GM13976 (cell line): Measurements from ENCODE around the gene CS.
"Not testable (repeated sequence)": the region's sequence is repeated elsewhere in the genome, so short reads cannot be mapped to it uniquely, and the experiment has no call there.

Experiments
- DNase-seq: peaks from one replicate; pipeline ENCODE4 v3.0.0; 2012; ENCODE audit warnings: low spot score
- CTCF ChIP-seq: IDR thresholded peaks from 2 replicates; pipeline ENCODE4 v1.5.1; 2012; ENCODE audit warnings: borderline replicate concordance, mild to moderate bottlenecking; ENCODE audit not compliant: insufficient read depth; ENCODE audit errors: extremely low read depth, missing control alignments, control extremely low read depth
- in situ Hi-C: fragments of 300-500 bp; cut with MboI; formaldehyde crosslinking; loops from one replicate; pipeline ENCODE4 v1.12.0; 2022; ENCODE audit warnings: low sequenced_read_pairs, mixed read lengths, inconsistent platforms; ENCODE audit not compliant: unreplicated experiment

CS gene

DNA sequence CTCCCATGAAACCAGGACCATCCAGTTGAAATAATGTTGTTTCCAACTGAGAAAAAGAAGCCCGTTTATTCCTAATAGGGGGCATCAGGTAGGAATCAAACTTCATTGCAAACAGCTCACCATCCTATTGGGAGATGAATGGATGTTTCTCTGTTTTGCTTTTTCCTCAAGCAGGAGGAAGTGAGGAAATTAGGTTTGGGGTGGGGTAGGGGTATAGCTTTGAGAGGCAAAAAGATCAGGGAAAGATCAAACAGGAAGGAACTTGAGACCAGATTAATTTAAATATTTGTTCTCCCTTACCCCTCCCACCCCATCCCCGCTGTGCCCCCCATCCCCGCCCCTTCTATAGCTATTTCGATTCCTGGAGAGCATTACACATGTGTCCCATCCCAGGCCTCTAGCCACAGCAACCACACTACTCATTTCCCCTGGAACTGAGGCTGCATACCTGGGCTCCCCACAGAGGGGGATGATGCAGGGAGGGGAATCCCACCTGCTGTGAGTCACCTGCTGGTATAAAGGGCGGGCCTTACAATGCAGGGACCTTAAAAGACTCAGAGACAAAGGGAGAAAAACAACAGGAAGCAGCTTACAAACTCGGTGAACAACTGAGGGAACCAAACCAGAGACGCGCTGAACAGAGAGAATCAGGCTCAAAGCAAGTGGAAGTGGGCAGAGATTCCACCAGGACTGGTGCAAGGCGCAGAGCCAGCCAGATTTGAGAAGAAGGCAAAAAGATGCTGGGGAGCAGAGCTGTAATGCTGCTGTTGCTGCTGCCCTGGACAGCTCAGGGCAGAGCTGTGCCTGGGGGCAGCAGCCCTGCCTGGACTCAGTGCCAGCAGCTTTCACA lies 38.4 kb upstream of the CS start, which contains the start of gene IL23A:
TSS of gene IL23A (plus strand) at position 577 of the 850 bp plus-strand sequence. CDS start at position 738, 161 bp downstream.
- in situ Hi-C loops = no loop called here
- no peak for TF ChIP-seq CTCF
- DNase-seq = peak; percentile 75

DNA sequence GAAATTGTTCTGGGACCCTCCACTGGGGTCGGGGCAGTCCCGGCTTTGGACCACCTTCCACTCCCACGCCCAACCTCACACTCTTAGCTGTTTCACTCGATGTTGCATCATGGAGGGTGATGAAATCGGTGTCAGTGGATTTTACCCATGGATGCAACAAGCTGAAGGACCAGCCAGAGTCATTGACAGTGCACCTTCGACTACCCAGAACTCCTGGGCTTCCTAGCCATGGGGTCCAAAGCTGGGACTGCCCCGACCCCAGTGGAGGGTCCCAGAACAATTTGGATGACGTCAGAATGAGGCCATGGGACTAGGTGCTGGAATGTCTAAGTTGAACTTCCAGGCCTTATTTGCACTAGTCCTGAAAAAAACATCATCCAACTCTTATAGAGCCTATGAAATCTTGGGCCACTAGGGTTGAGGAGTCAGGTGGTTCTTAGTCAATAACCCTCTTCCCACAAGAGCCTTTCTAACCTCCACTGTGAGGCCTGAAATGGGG lies 37.7 kb upstream of the CS start:
- TF ChIP-seq CTCF = no peak
- no peak for DNase-seq
- in situ Hi-C loops = no loop called here

GRCh38 chr12:56336361-56337167 lies 36.4 kb upstream of the CS start:
- no peak for TF ChIP-seq CTCF
- DNase-seq = peak; percentile 54
- in situ Hi-C loops = no loop called here

- in situ Hi-C loops, DNase-seq: not testable (repeated sequence)
Observed at GRCh38 chr12:56335527-56335926, 35.4 kb upstream of the CS start.

DNA sequence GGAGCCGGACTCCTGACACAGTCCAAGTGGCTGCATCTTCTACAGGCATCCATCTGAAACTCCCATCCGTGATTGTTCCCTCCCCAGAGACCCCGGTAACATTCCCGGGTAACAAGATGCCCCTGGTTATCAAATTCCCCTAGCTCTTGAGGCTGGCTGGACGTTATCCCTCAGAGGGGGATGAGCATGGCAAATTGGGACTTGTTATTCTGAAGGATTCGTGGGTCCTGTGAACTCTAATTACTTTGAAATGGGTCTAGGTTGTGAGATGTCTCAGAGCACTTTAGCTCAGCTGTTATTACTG lies 34.3 kb upstream of the CS start:
- TF ChIP-seq CTCF = no peak
- in situ Hi-C loops = no loop called here
- DNase-seq = no peak

GRCh38 chr12:56333679-56334489 lies 33.8 kb upstream of the CS start, which contains the start of gene PAN2:
TSS of gene PAN2 (minus strand) at chr12:56334000. CDS start at chr12:56333094, 906 bp downstream.
- TF ChIP-seq CTCF = peak; percentile 32
- in situ Hi-C loops = no loop called here
- peak; percentile 97 for DNase-seq

DNA sequence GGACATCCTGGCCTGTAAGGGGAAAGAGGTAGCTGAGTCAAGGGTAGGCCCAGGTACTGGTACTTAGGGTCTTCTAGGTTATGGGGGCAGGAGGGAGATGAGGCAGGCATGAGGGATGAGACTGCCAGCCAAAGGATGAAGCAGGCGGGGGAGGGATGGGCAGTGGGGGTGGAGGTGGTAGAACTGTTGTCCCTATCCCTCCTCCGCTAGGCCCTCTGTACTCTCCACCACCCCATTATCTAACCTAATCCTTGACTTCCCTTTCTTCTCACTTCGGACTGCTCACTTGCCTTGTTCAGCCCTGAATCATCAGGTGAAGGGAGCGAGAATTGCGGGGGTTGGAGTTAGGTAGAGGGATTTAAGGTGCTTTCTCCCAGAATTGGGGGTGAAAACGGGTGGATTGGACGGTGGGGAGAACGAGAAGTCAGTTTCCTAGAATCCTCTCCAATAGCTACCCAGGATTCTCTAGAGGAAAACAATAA lies 33.1 kb upstream of the CS start:
- TF ChIP-seq CTCF = no peak
- in situ Hi-C loops = no loop called here
- DNase-seq = peak; percentile 34
